Stimulated activated CD4-positive, alpha-beta T cell treated with anti-CD3 and anti-CD28 coated beads, Interleukin-15, amount 100 ng/mL, for 48 hours (primary cell): Measurements from ENCODE around the gene WFDC2.

ENCODE experiments used
- DNase-seq, 2 donors: peaks; one replicate each; pipeline ENCODE4 v3.0.0-alpha.2; 2020; ENCODE audit warnings: low read depth in 2 of 2

The WFDC2 gene

GRCh38 chr20:45497971-45498494 is 28.5 kb downstream of the WFDC2 start:
- DNase-seq = no peak

GRCh38 chr20:45500022-45500421 is 30.5 kb downstream of the WFDC2 start:
- DNase-seq = no peak

GRCh38 chr20:45501600-45501999 is 32.0 kb downstream of the WFDC2 start:
- no peak for DNase-seq

DNA sequence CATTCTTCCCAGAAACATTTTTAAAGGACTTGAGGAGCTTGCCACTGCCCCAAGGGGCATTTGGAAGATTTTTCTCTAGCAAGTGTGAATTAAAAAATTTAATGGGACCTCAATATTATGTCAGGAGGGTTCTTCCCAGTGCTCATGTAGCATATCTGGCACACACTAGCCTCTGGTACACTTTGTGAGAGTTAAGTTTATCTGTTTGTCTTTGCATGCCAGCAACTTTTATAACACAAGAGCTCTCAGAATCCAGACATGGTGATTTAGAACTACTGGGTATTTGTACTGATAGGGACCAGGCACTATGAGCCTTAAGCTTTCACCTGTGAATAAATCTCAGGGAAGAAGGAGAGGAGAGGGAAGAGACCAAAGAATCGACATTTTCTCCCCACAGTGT is 33.0 kb downstream of the WFDC2 start:
- no peak for DNase-seq

GRCh38 chr20:45503403-45503802 is 33.9 kb downstream of the WFDC2 start:
- DNase-seq = no peak

DNA sequence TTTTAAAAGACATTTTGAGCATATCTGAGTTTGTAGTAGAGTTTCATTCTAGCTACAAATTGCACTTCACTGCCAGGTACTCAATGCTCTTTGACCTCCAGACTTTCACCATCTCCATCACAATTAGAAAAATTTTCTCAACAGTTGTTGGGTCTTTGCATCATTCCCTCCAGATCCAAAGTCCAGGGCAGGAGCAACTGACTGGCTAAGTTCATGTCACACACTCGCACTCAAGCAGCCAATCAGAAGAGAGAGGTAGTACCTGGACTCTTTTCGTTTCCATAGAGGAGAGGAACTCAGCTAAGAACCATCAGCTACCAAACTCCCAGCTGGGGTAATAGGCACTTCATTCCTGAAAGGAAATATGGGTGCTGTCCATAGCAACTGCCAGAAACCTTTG is 36.8 kb downstream of the WFDC2 start:
- no peak for DNase-seq

GRCh38 chr20:45507011-45507820 is 37.7 kb downstream of the WFDC2 start:
- DNase-seq = no peak

DNA sequence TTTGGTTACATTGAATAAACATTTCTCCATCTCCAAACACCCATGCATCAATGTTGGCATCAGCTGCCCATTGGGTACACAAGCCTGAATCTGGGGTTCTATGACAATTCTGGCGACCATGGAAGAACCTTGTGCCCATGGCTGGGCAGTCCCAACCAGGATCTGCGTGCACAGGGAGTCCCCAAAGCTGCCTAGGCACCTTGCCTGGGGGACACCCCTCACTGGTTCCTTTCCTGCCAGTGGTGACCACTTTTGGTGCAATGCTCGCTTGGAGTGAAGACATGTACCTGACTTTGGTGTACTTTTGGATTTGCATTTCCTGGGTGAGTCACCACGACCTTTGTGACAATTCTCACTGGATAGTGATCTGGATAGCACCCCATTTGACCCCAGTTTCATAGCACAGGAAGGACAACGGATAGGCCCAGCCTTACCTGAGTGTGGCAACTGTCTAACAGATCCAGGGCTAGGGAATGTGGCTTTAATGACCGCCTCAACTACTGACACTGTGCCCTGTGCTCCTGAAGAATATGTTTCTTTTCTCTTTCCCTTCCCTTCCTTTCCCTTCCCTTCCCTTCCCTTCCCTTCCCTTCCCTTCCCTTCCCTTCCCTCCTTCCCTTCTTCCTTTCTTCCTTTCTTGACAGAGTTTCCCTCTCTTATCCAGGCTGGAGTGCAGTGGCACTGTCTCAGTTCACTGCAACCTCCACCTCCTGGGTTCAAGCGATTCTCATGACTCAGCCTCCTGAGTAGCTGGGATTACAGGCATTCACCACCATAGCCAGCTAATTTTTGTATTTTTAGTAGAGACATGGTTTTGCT is 38.7 kb downstream of the WFDC2 start:
- DNase-seq = no peak

DNA sequence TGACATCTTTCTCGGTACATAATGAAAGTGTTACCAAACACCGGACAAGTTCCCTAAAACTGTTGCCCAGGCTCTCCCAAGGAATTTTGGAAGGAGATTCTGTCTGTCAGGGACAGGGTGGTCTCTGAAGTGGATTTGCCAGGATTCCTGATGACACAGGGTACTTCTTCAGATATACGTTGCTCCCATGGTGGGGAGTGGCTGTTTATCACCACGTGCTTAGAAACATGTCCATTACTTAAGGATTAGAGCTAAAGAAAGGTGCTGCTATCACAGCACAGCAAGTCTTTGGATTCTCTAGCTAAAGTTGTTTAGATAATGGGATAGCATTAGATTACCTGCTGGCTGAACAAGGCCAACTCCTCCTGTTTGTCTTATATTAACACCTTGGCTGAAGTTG is 39.5 kb downstream of the WFDC2 start:
- no peak for DNase-seq

DNA sequence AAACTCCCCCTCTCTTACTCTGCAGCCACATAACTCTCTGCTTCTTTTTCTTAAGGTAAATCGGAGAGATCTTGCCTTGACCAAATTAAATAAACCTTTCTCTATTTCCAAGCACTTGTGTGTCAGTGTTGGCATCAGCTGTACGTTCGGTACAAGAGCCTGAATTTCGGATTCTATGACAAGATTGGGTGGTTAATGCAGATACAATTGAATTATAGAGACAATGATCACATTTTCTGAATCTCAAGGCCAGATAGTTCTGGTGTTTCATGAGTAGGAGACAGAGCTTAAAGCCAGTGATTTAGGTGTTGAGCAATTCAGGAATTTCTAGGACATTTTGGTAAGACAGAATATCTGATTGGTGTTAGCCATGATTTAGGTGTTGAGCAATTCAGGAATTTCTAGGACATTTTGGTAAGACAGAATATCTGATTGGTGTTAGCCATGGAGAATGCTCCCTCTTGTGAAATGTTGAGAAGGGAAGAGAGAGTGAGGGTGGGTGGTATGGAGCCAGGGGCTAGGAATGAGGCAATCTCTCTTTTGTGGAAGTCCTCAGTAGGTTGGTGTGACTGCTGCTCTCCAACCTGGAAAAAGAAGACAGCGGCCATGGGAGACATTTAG is 40.8 kb downstream of the WFDC2 start:
- no peak for DNase-seq

DNA sequence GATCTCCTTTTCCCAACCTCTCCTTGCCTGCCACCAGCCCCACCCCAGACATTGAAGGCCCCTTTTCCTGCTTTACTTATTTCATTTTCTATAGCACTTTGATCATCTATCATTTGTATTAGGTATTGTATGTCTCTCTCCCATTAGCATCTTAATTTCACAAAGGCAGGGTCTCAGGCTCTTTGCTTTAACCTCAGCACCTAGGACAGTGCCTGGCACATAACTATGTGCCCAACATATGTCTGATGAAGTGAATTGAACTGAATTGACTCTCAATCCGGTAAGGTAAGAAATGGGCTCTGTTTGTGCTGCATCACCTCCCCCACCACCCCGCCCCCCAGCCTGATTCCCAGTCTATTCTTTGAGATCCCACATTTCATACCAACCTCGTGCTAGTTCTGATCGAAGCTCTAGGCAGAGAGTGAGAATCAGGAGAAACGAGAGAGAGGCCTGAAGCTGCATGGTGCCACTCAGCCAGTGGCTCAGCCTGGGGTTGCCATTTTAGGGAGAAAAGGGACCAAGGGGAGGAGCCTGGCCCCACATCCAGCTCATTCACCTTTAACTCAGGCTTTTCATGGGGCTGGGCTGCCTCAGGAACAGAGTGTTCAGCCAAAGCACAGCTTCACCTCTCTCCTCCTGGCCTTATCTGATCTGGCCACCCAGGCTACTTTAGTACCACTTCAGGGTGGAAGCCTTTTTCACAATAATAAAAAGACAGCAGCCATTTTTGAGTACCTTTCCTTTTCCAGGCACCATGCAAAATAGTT is 45.8 kb downstream of the WFDC2 start, which contains the start of gene SPINT3:
TSS of gene SPINT3 (minus strand) at position 476 of the 767 bp plus-strand sequence. CDS start at position 462, 14 bp downstream.
- DNase-seq = no peak

DNA sequence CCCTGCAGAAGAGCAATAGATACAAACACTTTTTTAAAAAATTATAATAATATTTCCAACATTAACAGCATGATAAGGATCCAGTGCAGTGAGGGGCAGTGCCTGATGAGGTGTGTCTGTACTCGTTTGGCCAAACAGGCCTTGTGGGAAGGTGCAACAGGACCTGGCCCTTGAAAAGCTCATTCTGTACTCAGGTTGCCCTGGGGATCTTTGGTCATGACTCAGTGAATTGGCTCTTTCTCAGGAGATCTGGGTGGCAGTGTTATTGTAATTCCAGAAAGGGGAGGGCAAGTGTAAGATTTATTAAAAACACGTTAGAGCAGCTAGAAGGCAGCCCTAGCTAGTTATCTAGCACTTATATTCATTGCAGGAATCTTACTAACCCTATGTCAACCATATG is 48.7 kb downstream of the WFDC2 start:
- DNase-seq = no peak

- DNase-seq = no peak
Measured at GRCh38 chr20:45523821-45524220, 54.3 kb downstream of the WFDC2 start.

DNA sequence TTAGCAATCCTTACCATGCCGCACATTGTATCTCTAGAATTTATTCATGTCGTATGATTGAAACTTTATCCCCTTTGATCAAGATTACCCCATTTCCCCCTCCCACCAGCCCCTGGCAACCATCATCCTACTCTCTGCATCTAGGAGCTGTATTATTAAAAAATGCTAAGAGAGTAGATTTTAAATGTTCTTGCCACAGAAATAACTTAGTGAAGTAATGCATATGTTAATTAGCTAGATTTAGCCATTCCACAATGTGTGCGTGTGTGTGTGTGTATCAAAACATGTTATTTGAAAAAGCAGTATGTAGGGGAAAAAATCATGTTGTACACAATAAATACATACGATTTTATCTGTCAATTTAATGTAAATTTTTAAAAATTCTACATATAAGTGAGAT is 57.7 kb downstream of the WFDC2 start:
- DNase-seq = no peak
